Measurements from ENCODE around the gene GON7.

DNA sequence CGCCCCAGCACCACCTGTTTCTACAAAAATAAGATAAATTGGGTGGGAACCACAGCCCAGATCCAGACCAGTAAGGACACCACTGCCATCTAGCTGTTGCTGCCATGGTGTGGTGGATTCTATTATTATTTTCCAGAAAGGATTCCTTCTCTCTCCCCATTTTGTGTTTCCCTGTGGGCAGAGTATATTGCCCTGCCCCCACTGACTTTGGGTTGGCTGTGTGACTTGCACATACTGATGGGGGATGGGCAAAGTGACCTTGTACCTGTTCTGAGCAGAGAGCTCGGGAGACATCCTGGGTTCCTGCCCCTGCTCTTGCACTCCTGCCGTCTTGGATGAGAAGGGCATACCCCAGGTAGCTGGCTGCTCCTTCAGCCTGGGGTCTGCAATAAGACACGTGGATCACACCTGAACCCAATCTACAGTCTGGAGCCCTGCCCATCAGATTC is 46.5 kb downstream of the GON7 start:
- TF ChIP-seq, protein P1, sequence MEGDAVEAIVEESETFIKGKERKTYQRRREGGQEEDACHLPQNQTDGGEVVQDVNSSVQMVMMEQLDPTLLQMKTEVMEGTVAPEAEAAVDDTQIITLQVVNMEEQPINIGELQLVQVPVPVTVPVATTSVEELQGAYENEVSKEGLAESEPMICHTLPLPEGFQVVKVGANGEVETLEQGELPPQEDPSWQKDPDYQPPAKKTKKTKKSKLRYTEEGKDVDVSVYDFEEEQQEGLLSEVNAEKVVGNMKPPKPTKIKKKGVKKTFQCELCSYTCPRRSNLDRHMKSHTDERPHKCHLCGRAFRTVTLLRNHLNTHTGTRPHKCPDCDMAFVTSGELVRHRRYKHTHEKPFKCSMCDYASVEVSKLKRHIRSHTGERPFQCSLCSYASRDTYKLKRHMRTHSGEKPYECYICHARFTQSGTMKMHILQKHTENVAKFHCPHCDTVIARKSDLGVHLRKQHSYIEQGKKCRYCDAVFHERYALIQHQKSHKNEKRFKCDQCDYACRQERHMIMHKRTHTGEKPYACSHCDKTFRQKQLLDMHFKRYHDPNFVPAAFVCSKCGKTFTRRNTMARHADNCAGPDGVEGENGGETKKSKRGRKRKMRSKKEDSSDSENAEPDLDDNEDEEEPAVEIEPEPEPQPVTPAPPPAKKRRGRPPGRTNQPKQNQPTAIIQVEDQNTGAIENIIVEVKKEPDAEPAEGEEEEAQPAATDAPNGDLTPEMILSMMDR (IDR thresholded peaks at IDR 0.05; ENCODE audit: low read depth, low read length): peak; percentile 21
- TF ChIP-seq POLR2A (IDR thresholded peaks at IDR 0.05; ENCODE audit: extremely low read depth, insufficient read length) (no peak), MYC (IDR thresholded peaks at IDR 0.05; ENCODE audit: low read depth, low read length) (no peak)
- TF ChIP-seq, protein P2, sequence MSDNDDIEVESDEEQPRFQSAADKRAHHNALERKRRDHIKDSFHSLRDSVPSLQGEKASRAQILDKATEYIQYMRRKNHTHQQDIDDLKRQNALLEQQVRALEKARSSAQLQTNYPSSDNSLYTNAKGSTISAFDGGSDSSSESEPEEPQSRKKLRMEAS (IDR thresholded peaks at IDR 0.05; ENCODE audit: low read depth, low read length): no peak
